HG03354 (cell line): ENCODE results near the gene KRT81.
"Not testable (repeated sequence)": the region's sequence is repeated elsewhere in the genome, so short reads cannot be mapped to it uniquely, and the experiment has no call there.

Experiments
- ATAC-seq: cut with Tn5 transposase; IDR thresholded peaks from one replicate; pipeline ENCODE4 v1.9.1; 2021; ENCODE audit warnings: mild to moderate bottlenecking; ENCODE audit not compliant: unreplicated experiment, poor library complexity, severe bottlenecking

Gene KRT81

GRCh38 chr12:52318241-52318990 lies 27.1 kb upstream of the KRT81 start:
- ATAC-seq, result no peak

GRCh38 chr12:52317468-52318052 lies 26.2 kb upstream of the KRT81 start:
- no peak for ATAC-seq

- no peak for ATAC-seq
Measured at GRCh38 chr12:52316701-52317100, 25.4 kb upstream of the KRT81 start.

DNA sequence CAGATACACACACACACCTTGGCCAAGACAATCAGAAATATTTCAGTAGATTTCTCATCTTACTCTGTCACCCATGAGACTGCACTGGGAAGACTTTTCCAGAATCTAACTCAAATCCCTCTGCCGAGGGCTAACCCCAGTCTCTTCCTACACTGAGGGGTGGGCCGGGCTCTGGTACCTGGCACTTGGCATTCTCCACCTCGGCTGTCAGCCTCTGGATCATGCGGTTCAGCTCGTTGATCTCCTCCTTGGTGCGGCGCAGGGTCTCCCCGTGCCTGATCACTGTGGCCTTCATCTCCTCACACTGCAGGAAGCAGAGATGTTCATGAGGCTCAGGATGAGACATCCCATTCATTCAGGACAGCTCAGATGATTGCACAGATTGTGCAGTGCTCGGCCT lies 25.0 kb upstream of the KRT81 start:
- ATAC-seq, result no peak

DNA sequence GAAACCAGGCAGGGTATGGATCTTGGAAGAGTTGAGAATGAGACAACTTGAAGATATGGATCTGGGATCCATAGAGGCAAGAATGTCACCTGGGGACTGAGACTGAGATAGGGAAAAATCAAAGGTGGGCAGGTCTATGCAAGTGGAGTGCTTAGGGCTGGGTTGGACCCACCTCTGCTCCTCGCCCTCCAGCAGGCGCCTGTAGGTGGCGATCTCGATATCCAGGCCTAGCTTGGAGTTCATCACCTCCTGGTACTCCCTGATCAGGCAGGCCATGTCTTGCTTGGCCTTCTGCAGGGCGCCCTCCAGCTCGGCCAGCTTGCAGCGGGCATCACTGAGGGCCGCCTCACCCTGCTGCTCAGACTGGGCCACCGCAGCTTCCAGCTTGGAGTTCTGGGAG lies 24.4 kb upstream of the KRT81 start:
- ATAC-seq, result not testable (repeated sequence)

DNA sequence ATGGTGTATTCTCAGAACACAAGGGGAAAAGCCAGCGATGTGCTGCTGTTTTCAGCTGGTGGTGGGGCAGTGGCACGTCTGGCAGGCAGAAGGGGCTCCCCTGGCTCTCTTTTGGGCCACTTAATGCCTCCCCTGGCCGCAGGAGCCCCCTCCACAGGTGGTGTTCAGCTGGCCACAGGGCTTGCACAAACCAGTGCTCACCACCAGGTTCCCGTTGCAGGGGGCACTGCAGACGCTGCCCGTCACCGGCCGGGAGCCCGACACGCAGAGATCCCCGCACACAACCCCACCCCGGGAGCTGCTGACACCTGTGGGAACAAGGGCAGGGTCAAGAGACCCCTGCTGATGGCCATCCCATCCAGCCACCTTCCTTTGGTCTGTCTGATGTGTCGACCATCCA lies 23.2 kb upstream of the KRT81 start:
- no peak for ATAC-seq

DNA sequence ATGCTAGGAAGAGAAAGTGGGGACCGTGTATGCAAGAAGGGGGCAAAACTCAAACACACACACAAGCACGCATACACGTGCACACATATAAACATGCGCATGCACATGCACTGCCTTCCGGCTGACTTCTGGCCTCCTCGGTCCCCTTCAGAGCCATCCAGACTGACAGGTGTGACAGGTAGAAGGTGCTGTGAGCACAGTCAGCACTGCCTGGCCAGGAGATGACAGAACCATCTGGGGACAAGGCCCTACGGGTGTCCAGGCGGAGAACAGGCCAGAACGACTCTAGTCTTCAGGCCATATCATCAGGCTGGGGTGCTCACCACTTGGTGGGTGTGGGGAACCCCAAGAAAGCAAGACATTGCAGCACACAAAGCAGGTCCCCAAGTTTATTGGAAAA lies 22.6 kb upstream of the KRT81 start:
- no peak for ATAC-seq

DNA sequence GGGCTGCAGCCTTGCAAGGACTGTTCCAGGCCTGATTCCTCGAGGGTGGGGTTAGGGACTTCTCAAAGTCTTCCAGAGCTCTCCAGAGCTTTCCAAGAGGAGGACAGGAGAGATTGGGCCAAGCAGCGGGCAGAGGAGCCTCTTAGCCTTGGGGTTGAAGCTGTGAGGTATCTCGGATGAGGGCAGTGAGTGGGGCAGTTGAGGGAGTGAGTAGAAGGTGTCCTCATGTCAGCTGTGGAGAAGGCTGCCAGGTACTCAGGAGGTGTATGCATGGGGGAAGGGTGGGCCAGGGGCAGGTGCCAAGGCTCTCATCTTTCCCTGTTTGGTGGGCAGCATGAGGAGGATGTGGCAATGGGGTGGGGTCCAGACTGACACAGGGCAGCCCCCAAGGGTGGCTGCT lies 22.1 kb upstream of the KRT81 start:
- no peak for ATAC-seq

DNA sequence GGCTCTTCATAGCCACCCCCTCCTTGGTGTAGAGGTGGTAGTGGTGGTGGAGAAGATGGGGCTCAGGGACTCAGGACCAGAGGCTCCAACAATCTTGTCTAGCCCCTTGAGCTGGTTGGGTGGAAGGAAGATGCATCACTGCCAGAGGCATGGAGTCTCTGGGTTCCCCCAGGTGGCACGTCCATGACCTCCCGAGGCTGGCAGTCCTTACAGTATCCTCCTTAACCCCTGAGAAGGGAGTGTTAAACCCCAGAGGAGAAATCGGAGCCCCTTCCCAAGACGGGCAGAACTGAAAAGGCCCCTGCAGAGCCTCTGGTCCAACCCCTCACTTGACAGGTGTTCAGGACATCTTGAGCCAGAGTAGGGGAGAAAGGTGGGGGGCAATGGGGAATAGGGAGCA lies 20.8 kb upstream of the KRT81 start:
- ATAC-seq, result no peak

GRCh38 chr12:52311285-52311648 lies 19.9 kb upstream of the KRT81 start:
- no peak for ATAC-seq

DNA sequence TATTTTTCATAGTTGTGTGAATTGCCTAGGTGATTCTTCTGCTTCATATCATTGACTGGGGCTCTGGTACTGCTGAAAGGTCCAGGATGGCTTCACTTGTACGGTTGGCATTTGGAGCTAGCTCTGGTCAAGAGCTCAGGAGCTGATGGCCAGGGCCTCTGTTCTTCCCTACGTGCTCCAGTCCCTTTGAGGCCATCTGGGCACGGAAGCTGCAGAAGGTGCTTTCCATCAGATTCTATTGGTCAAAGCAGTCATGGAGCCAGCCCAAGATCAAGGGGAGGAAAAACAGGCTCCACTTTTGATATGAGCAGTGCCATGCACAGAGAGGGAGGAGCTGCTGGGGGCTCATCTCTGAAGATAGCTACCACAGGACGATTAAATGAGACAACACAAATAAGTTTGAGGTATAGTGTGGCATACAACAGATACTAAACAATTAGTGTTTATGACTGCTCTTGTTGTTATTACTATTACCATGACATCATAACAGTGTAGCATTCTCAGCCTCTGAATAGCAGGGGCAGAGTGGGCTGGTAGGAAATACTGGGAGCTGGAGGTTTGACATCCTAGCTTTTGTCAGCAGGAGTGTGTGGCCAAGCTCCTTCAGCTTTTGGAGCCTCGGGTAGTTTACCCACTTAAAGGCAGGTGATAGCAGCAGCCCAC lies 19.4 kb upstream of the KRT81 start:
- ATAC-seq, result no peak

- ATAC-seq, result no peak
Measured at GRCh38 chr12:52308806-52309425, 17.6 kb upstream of the KRT81 start.

- no peak for ATAC-seq
Measured at GRCh38 chr12:52307836-52308805, 16.8 kb upstream of the KRT81 start.

DNA sequence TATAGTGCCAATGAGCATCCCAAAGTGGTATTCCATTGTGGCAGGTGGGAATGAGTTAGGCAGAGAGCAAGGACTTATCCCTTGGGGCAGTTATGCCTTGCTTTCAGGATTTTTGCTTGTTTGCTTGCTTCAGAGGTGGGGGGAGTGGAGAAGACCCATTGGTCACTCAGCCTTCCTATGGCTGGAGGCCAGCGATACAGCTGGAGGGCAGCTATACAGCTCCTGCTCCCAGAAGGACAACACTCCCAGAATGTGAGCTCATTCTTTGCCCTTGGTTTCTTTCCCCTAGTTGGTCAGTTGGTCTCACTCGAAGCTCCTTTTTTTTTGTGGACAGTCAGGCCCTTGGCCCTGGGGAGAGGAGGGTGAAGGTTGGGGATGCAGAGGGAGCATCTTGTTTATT lies 15.4 kb upstream of the KRT81 start:
- no peak for ATAC-seq

DNA sequence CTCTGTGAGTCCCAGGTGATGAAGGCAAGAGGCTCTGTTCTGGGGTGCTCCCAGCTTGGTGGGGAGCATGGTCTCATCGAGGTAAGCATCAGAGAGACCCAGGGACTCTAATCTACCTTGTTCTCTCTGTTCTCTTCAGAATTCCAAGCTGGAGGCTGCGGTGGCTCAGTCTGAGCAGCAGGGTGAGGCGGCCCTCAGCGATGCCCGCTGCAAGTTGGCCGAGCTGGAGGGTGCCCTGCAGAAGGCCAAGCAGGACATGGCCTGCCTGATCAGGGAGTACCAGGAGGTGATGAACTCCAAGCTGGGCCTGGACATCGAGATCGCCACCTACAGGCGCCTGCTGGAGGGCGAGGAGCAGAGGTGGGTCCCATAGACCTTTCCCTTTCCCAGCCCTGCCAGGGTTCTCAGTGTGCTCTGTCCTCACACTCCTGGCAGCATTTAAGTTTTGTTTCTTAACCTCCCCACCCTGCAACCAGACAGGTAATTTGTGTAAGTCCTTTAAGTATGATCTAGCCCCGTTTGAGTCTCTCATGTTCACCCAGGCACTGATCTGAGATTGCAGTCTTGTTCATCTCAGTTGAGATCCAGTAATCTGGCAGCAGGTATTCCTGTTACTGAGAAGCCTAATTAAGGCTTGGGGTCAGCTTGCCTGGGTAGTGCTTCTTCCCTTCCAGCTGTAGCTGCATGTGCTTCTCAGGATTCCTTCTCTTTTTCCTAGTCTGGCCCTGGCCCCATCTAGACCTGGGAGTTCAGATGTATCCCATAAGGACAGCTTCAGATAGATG lies 14.8 kb upstream of the KRT81 start:
- ATAC-seq, result no peak

DNA sequence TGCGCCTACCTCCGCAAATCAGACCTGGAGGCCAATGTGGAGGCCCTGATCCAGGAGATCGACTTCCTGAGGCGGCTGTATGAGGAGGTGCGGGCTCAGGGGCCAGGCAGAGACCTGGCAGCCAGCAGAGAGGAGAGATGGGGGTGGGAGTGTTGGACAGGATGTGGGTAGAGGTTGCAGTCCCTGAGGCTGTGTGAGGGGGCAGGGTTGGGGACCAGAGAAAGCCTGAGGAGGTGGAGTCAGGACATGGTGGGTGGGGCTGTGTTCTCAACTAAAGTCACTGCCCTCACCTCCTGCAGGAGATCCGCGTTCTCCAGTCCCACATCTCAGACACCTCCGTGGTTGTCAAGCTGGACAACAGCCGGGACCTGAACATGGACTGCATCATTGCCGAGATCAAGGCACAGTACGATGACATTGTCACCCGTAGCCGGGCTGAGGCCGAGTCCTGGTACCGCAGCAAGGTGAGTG lies 13.6 kb upstream of the KRT81 start:
- peak; percentile 97 for ATAC-seq

- ATAC-seq, result not testable (repeated sequence)
Measured at GRCh38 chr12:52302242-52302914, 11.0 kb upstream of the KRT81 start.

- ATAC-seq, result not testable (repeated sequence)
Measured at GRCh38 chr12:52301721-52302120, 10.4 kb upstream of the KRT81 start.
